Measurements from ENCODE around the gene PTPRH. TPM values are rescaled to one million over a fixed set of nuclear protein-coding genes. Genes with fewer than 3 reads are reported as not detected.

PTPRH gene
- total and polyA plus RNA-seq, 2 experiments from 2014 or later, result 2.3 to 3.0 TPM

GRCh38 chr19:55181740-55182139 lies 27.6 kb downstream of the PTPRH start:
- no peak for TF ChIP-seq CTCF (IDR thresholded peaks at IDR 0.05; ENCODE audit: low read depth, low read length)
- Histone ChIP-seq H3K36me3 (no peaks in the 10 kb centered on the region), H3K9me3 (ENCODE audit: low read depth) (no peaks in the 10 kb centered on the region), H3K4me3 (no peak overlapping the region), H3K4me1 (ENCODE audit: low read depth) (no peaks in the 10 kb centered on the region), H3K27me3 (peaks cover 73% of the 10 kb centered on the region), H3K27ac (no peak overlapping the region)
- DNase-seq (ENCODE audit: low read depth in 1 of 2, low spot score in 1 of 2), result no peak

GRCh38 chr19:55179606-55180484 lies 29.5 kb downstream of the PTPRH start, which contains the start of gene SYT5:
Gene SYT5, minus strand, starts transcription at chr19:55180289. Its CDS starts 1,248 bp downstream, at chr19:55179041.
- H3K27ac ChIP-seq, result no peak within 1 kb of the TSS
- H3K27me3 ChIP-seq, result peaks cover 83% of the 10 kb centered on the region
- no peaks in the 10 kb centered on the region for H3K9me3 ChIP-seq (ENCODE audit: low read depth)
- peak; percentile 42 to 71 for DNase-seq (ENCODE audit: low read depth in 1 of 2, low spot score in 1 of 2)
- no peaks in the 10 kb centered on the region for H3K4me1 ChIP-seq (ENCODE audit: low read depth)
- TF ChIP-seq CTCF (IDR thresholded peaks at IDR 0.05; ENCODE audit: low read depth, low read length), result no peak
- peak within 1 kb of the TSS; percentile 20 for H3K4me3 ChIP-seq
- H3K36me3 ChIP-seq, result no peaks in the 10 kb centered on the region

GRCh38 chr19:55178781-55179599 lies 30.3 kb downstream of the PTPRH start:
- Histone ChIP-seq H3K36me3 (no peaks in the 10 kb centered on the region), H3K27me3 (peaks cover 92% of the 10 kb centered on the region), H3K27ac (no peak overlapping the region), H3K4me1 (ENCODE audit: low read depth) (no peaks in the 10 kb centered on the region), H3K4me3 (peak overlapping the region; percentile 20), H3K9me3 (ENCODE audit: low read depth) (no peaks in the 10 kb centered on the region)
- no peak for TF ChIP-seq CTCF (IDR thresholded peaks at IDR 0.05; ENCODE audit: low read depth, low read length)
- DNase-seq (ENCODE audit: low read depth in 1 of 2, low spot score in 1 of 2), result peak; percentile 63 to 88

GRCh38 chr19:55176076-55176475 lies 33.2 kb downstream of the PTPRH start:
- no peaks in the 10 kb centered on the region for H3K9me3 ChIP-seq (ENCODE audit: low read depth)
- TF ChIP-seq CTCF (IDR thresholded peaks at IDR 0.05; ENCODE audit: low read depth, low read length), result no peak
- no peaks in the 10 kb centered on the region for H3K36me3 ChIP-seq
- peaks cover 95% of the 10 kb centered on the region for H3K27me3 ChIP-seq
- no peak overlapping the region for H3K4me3 ChIP-seq
- no peak for DNase-seq (ENCODE audit: low read depth in 1 of 2, low spot score in 1 of 2)
- no peak overlapping the region for H3K27ac ChIP-seq
- H3K4me1 ChIP-seq (ENCODE audit: low read depth), result no peaks in the 10 kb centered on the region

GRCh38 chr19:55175117-55175867 lies 34.0 kb downstream of the PTPRH start:
- no peaks in the 10 kb centered on the region for H3K4me1 ChIP-seq (ENCODE audit: low read depth)
- no peaks in the 10 kb centered on the region for H3K36me3 ChIP-seq
- TF ChIP-seq CTCF (IDR thresholded peaks at IDR 0.05; ENCODE audit: low read depth, low read length), result no peak
- no peak overlapping the region for H3K27ac ChIP-seq
- no peak overlapping the region for H3K4me3 ChIP-seq
- H3K9me3 ChIP-seq (ENCODE audit: low read depth), result no peaks in the 10 kb centered on the region
- DNase-seq (ENCODE audit: low read depth in 1 of 2, low spot score in 1 of 2), result no peak
- peaks cover 95% of the 10 kb centered on the region for H3K27me3 ChIP-seq

All from cardiac muscle cell (in vitro differentiated cells and primary cell).